WTC11 (cell line): ENCODE data around the gene TMEM258. TPM values are rescaled to one million over a fixed set of nuclear protein-coding genes. Genes with fewer than 3 reads are reported as not detected.

Experiments
- ATF2 ChIP-seq: sonication (generic); formaldehyde crosslinking; IDR thresholded peaks from 2 replicates; pipeline ENCODE4 v1.8.1; 2022; ENCODE audit warnings: low read depth, missing genetic modification reagents, borderline replicate concordance
- ATF6 ChIP-seq: sonication (generic); formaldehyde crosslinking; IDR thresholded peaks from 2 replicates; pipeline ENCODE4 v1.8.1; 2023; ENCODE audit warnings: mild to moderate bottlenecking, missing genetic modification reagents
- CREM ChIP-seq: sonication (generic); formaldehyde crosslinking; IDR thresholded peaks from 2 replicates; pipeline ENCODE4 v1.8.1; 2022; ENCODE audit warnings: mild to moderate bottlenecking, missing genetic modification reagents, moderate library complexity
- E2F1 ChIP-seq: sonication (generic); formaldehyde crosslinking; IDR thresholded peaks from 2 replicates; pipeline ENCODE4 v1.8.0; 2022; ENCODE audit warnings: mild to moderate bottlenecking, missing genetic modification reagents
- ELF4 ChIP-seq: sonication (generic); formaldehyde crosslinking; IDR thresholded peaks from 2 replicates; pipeline ENCODE4 v1.8.1; 2022; ENCODE audit warnings: low read depth, mild to moderate bottlenecking, moderate library complexity, missing genetic modification reagents
- ESRRA ChIP-seq: sonication (generic); formaldehyde crosslinking; IDR thresholded peaks from 2 replicates; pipeline ENCODE4 v1.8.1; 2022; ENCODE audit warnings: mild to moderate bottlenecking, missing genetic modification reagents, borderline replicate concordance
- GTF2I ChIP-seq: fragments of 250-450 bp; sonication (Bioruptor Pico); conservative IDR thresholded peaks from 2 replicates; pipeline ENCODE4 v1.4.0; 2021; ENCODE audit warnings: mild to moderate bottlenecking
- IRF2 ChIP-seq: sonication (generic); formaldehyde crosslinking; IDR thresholded peaks from 2 replicates; pipeline ENCODE4 v1.8.0; 2022; ENCODE audit warnings: low read depth, missing genetic modification reagents, borderline replicate concordance
- JAZF1 ChIP-seq: fragments of 250-450 bp; sonication (Bioruptor Pico); IDR thresholded peaks from 2 replicates; pipeline ENCODE4 v1.9.0; 2021; ENCODE audit warnings: moderate library complexity, mild to moderate bottlenecking, inconsistent platforms
- MXD4 ChIP-seq: fragments of 250-450 bp; sonication (Bioruptor Pico); IDR thresholded peaks from 2 replicates; pipeline ENCODE4 v1.8.0; 2021; ENCODE audit warnings: mild to moderate bottlenecking, moderate library complexity, borderline replicate concordance
- MYBL2 ChIP-seq: sonication (generic); formaldehyde crosslinking; IDR thresholded peaks from 2 replicates; pipeline ENCODE4 v1.8.1; 2023; ENCODE audit warnings: mild to moderate bottlenecking, moderate library complexity, missing genetic modification reagents
- NFYB ChIP-seq: sonication (generic); formaldehyde crosslinking; conservative IDR thresholded peaks from 2 replicates; pipeline ENCODE4 v1.8.0; 2022; ENCODE audit warnings: low read depth, missing genetic modification reagents
- NR1H2 ChIP-seq: sonication (generic); formaldehyde crosslinking; IDR thresholded peaks from 2 replicates; pipeline ENCODE4 v1.9.0; 2021; ENCODE audit warnings: mild to moderate bottlenecking, moderate library complexity, missing genetic modification reagents
- NR3C1 ChIP-seq: sonication (generic); formaldehyde crosslinking; conservative IDR thresholded peaks from 2 replicates; pipeline ENCODE4 v1.8.1; 2023; ENCODE audit warnings: low read depth, mild to moderate bottlenecking, missing genetic modification reagents
- OVOL2 ChIP-seq: fragments of 250-450 bp; sonication (Bioruptor Pico); IDR thresholded peaks from 2 replicates; pipeline ENCODE4 v1.9.0; 2021; ENCODE audit warnings: mild to moderate bottlenecking, borderline replicate concordance
- PRRX2 ChIP-seq: fragments of 250-450 bp; sonication (Bioruptor Pico); IDR thresholded peaks from 2 replicates; pipeline ENCODE4 v1.8.0; 2021; ENCODE audit warnings: mild to moderate bottlenecking
- SP1 ChIP-seq: sonication (generic); formaldehyde crosslinking; conservative IDR thresholded peaks from 2 replicates; pipeline ENCODE4 v1.8.1; 2022; ENCODE audit warnings: missing genetic modification reagents
- TEAD4 ChIP-seq: sonication (generic); formaldehyde crosslinking; IDR thresholded peaks from 2 replicates; pipeline ENCODE4 v1.8.0; 2022; ENCODE audit warnings: mild to moderate bottlenecking, missing genetic modification reagents
- ZBTB21 ChIP-seq: sonication (generic); formaldehyde crosslinking; IDR thresholded peaks from 2 replicates; pipeline ENCODE4 v1.8.1; 2023; ENCODE audit warnings: mild to moderate bottlenecking, missing genetic modification reagents, borderline replicate concordance
- ZNF138 ChIP-seq: sonication (generic); formaldehyde crosslinking; conservative IDR thresholded peaks from 2 replicates; pipeline ENCODE4 v1.8.1; 2022; ENCODE audit warnings: mild to moderate bottlenecking, moderate library complexity, missing genetic modification reagents
- ZNF423 ChIP-seq: fragments of 250-450 bp; sonication (Bioruptor Pico); IDR thresholded peaks from 2 replicates; pipeline ENCODE4 v2.1.2; 2022; ENCODE audit warnings: mild to moderate bottlenecking, moderate library complexity
- total RNA-seq: library from RNA; stranded (reverse); gene quantifications from 3 replicates; pipeline ENCODE4 v1.2.3, GENCODE V29; 2021
- TF ChIP-seq, protein P1 (sequence below): sonication (generic); formaldehyde crosslinking; IDR thresholded peaks from 2 replicates; pipeline ENCODE4 v1.8.1; 2023; ENCODE audit warnings: mild to moderate bottlenecking, missing genetic modification reagents, borderline replicate concordance
- TF ChIP-seq, protein P2 (sequence below): fragments of 250-450 bp; sonication (Bioruptor Pico); IDR thresholded peaks from 2 replicates; pipeline ENCODE4 v1.8.0; 2021; ENCODE audit warnings: mild to moderate bottlenecking
- TF ChIP-seq, protein P3 (sequence below): sonication (generic); formaldehyde crosslinking; IDR thresholded peaks from 2 replicates; pipeline ENCODE4 v1.8.1; 2023; ENCODE audit warnings: mild to moderate bottlenecking, missing genetic modification reagents, moderate library complexity
- TF ChIP-seq, protein P4 (sequence below): sonication (generic); formaldehyde crosslinking; IDR thresholded peaks from 2 replicates; pipeline ENCODE4 v1.8.0; 2023; ENCODE audit warnings: missing genetic modification reagents
- TF ChIP-seq, protein P5 (sequence below): fragments of 250-450 bp; sonication (Bioruptor Pico); IDR thresholded peaks from 2 replicates; pipeline ENCODE4 v1.9.0; 2021; ENCODE audit warnings: moderate library complexity, mild to moderate bottlenecking, inconsistent platforms, borderline replicate concordance

Gene TMEM258
- total RNA-seq, 1 experiment from 2014 or later: 175 TPM

- TF ChIP-seq, protein P1, sequence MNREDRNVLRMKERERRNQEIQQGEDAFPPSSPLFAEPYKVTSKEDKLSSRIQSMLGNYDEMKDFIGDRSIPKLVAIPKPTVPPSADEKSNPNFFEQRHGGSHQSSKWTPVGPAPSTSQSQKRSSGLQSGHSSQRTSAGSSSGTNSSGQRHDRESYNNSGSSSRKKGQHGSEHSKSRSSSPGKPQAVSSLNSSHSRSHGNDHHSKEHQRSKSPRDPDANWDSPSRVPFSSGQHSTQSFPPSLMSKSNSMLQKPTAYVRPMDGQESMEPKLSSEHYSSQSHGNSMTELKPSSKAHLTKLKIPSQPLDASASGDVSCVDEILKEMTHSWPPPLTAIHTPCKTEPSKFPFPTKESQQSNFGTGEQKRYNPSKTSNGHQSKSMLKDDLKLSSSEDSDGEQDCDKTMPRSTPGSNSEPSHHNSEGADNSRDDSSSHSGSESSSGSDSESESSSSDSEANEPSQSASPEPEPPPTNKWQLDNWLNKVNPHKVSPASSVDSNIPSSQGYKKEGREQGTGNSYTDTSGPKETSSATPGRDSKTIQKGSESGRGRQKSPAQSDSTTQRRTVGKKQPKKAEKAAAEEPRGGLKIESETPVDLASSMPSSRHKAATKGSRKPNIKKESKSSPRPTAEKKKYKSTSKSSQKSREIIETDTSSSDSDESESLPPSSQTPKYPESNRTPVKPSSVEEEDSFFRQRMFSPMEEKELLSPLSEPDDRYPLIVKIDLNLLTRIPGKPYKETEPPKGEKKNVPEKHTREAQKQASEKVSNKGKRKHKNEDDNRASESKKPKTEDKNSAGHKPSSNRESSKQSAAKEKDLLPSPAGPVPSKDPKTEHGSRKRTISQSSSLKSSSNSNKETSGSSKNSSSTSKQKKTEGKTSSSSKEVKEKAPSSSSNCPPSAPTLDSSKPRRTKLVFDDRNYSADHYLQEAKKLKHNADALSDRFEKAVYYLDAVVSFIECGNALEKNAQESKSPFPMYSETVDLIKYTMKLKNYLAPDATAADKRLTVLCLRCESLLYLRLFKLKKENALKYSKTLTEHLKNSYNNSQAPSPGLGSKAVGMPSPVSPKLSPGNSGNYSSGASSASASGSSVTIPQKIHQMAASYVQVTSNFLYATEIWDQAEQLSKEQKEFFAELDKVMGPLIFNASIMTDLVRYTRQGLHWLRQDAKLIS: no peak; the same call in 1 of the 2 replicates
- TF ChIP-seq GTF2I (CRISPR knock-in tag): no peak
- TF ChIP-seq IRF2 (CRISPR knock-in tag): no peak
- TF ChIP-seq CREM (CRISPR knock-in tag): no peak
- TF ChIP-seq, protein P2, sequence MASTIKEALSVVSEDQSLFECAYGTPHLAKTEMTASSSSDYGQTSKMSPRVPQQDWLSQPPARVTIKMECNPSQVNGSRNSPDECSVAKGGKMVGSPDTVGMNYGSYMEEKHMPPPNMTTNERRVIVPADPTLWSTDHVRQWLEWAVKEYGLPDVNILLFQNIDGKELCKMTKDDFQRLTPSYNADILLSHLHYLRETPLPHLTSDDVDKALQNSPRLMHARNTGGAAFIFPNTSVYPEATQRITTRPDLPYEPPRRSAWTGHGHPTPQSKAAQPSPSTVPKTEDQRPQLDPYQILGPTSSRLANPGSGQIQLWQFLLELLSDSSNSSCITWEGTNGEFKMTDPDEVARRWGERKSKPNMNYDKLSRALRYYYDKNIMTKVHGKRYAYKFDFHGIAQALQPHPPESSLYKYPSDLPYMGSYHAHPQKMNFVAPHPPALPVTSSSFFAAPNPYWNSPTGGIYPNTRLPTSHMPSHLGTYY: no peak
- no peak for TF ChIP-seq OVOL2 (CRISPR knock-in tag)
- no peak for TF ChIP-seq ELF4 (CRISPR knock-in tag)
- no peak for TF ChIP-seq JAZF1 (CRISPR knock-in tag)
- TF ChIP-seq PRRX2 (CRISPR knock-in tag): no peak
- TF ChIP-seq, protein P3, sequence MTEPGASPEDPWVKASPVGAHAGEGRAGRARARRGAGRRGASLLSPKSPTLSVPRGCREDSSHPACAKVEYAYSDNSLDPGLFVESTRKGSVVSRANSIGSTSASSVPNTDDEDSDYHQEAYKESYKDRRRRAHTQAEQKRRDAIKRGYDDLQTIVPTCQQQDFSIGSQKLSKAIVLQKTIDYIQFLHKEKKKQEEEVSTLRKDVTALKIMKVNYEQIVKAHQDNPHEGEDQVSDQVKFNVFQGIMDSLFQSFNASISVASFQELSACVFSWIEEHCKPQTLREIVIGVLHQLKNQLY: no peak; the same call in 1 of the 2 replicates
- TF ChIP-seq ATF6: no peak
- TF ChIP-seq NFYB (CRISPR knock-in tag): no peak; the same call in 1 of the 2 replicates
- TF ChIP-seq TEAD4 (CRISPR knock-in tag): 0 out of 2 replicates have a peak, but pooled peaks have one; percentile 38
- TF ChIP-seq NR1H2 (CRISPR knock-in tag): no peak
- TF ChIP-seq NR3C1 (CRISPR knock-in tag): no peak
- TF ChIP-seq ZNF423 (CRISPR knock-in tag): no peak
- peak; percentile 60; the same call in 1 of the 2 replicates for TF ChIP-seq E2F1 (CRISPR knock-in tag)
- TF ChIP-seq, protein P4, sequence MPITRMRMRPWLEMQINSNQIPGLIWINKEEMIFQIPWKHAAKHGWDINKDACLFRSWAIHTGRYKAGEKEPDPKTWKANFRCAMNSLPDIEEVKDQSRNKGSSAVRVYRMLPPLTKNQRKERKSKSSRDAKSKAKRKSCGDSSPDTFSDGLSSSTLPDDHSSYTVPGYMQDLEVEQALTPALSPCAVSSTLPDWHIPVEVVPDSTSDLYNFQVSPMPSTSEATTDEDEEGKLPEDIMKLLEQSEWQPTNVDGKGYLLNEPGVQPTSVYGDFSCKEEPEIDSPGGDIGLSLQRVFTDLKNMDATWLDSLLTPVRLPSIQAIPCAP: no peak
- TF ChIP-seq ATF2: no peak
- no peak for TF ChIP-seq ZBTB21 (CRISPR knock-in tag)
- no peak for TF ChIP-seq ZNF138 (CRISPR knock-in tag)
- TF ChIP-seq, protein P5, sequence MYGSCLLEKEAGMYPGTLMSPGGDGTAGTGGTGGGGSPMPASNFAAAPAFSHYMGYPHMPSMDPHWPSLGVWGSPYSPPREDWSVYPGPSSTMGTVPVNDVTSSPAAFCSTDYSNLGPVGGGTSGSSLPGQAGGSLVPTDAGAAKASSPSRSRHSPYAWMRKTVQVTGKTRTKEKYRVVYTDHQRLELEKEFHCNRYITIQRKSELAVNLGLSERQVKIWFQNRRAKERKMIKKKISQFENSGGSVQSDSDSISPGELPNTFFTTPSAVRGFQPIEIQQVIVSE: no peak
- no peak for TF ChIP-seq ESRRA
- no peak; the same call in 1 of the 2 replicates for TF ChIP-seq MYBL2 (CRISPR knock-in tag)
- no peak for TF ChIP-seq MXD4 (CRISPR knock-in tag)
- TF ChIP-seq SP1 (CRISPR knock-in tag): no peak
These were observed 23.7 kb upstream of the TMEM258 start (continued) for GRCh38 chr11:61815790-61816735.
